Astrocyte (in vitro differentiated cells and primary cell): ENCODE data around the gene OPRL1.

ENCODE experiments used
- CTCF ChIP-seq: IDR thresholded peaks from 2 replicates; pipeline ENCODE4 v1.5.1; 2011; ENCODE audit warnings: low read depth, mild to moderate bottlenecking, inconsistent platforms, low read length, moderate library complexity; ENCODE audit not compliant: insufficient read depth
- EZH2 ChIP-seq: IDR thresholded peaks from 2 replicates; pipeline ENCODE4 v1.6.1; 2012; ENCODE audit warnings: mild to moderate bottlenecking, low read length, inconsistent platforms; ENCODE audit not compliant: insufficient read depth

DNA sequence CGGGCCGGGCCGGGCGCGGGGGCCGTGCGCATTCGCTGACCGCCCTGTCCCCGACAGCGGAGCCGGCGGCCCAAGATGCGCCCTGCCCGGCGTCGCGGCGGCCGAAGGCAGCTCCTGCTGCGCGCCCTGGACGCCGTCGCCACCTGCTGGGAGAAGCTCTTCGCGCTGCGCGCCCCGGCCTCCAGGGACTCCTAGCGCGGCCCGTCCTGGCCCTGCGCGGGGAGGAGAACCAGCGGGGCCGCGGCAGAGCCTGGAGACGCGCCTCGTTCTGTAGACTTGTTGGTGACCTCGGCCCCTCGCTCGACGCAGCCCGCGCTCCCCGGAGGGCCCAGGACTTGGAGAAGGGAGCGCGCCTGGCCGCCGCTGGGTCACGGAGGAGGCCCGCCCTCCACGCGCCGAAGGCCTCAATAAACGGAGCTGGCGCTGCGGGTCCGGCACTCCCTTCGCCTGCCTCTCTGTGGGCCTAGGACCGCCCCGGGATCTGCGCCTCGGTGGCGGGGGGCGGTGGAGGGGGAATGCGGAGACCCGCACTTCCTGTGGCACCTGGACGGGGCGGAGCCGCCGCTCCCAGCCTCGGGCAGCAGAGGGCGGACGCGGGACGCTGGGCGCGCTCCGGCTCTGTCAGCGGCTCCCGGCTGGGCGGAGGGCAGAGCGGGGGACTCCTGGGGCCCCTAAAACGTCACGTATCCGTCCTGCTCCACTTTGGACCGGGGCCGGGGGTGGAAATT, 41.2 kb upstream of the OPRL1 start:
- TF ChIP-seq CTCF = no peak
- no peak for TF ChIP-seq EZH2
